Astrocyte of the cerebellum (primary cell): Measurements from ENCODE around the gene PPFIBP1.

Source experiments
- DNase-seq: peaks from one replicate; pipeline ENCODE4 v3.0.0-alpha.2; 2011; ENCODE audit warnings: low read depth
- H3K4me3 ChIP-seq: 2 replicates; pipeline ENCODE4 v1.5.1; 2011; ENCODE audit warnings: mild to moderate bottlenecking, low read depth, low read length, moderate library complexity
- CTCF ChIP-seq: IDR thresholded peaks from 2 replicates; pipeline ENCODE4 v1.5.1; 2012; ENCODE audit warnings: low read length, low read depth, moderate library complexity, mild to moderate bottlenecking; ENCODE audit errors: missing control alignments
- in situ Hi-C: cut with HindIII; loops from 2 replicates; pipeline ENCODE4 v1.10.0; 2017; ENCODE audit warnings: low sequenced_read_pairs

Gene PPFIBP1

DNA sequence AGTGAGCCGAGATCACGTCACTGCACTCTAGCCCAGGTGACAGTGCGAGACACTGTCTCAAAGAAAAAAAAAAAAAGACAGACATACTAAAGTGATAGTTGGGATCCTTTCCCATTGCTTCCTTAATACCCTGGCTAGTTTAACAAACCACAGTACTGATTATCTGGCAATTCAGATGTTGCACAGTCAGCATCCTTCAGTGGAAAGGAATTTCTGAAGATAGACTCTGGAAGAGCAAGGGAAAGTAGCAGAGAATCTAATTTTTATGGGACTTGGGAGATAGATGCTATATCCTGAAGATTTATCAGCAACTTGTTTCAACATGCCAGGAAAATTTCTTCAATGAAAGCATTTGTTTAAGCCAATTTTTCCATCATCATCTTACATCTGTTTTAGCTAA is 6.5 kb upstream of the PPFIBP1 start:
- no peak overlapping the region for H3K4me3 ChIP-seq
- no peak for DNase-seq
- no peak for TF ChIP-seq CTCF
- in situ Hi-C loops = no loop called here

DNA sequence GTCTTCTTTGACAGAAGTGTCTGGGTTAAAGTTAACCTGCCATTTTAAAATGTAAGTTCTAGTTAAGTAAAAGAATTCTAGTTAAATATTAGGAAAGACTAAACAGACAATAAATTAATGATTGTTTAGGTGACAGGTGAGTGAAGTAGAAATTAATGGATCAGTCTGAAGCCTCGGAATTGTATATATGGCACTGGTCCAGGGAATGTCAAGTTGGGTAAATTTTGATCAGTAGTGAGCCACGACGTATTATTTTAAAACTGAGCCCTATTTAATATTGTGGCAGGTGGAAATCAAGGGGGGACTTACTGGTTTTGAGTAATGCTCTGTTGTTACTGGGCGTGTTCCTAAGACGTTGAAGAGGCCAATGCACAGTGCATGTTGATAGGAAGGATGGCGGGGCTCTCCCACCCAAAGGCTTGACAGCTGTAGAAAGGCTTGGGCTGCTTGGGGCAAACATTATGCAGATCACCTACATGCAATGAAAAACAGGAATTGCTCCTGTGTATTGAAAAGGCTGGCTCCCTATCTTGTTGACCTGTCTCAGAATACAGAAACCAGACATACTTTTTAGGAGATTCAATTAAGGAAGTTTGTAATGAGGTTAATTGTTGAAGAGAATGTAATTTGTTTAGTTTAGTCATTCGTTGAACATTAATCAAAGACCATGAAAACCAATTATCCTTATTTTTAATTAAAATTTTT is 5.9 kb upstream of the PPFIBP1 start:
- in situ Hi-C loops = no loop called here
- no peak for TF ChIP-seq CTCF
- DNase-seq = no peak
- no peak overlapping the region for H3K4me3 ChIP-seq

- TF ChIP-seq CTCF = no peak
- no peak overlapping the region for H3K4me3 ChIP-seq
- no peak for DNase-seq
- in situ Hi-C loops = no loop called here
Measured at GRCh38 chr12:27521066-27521465, 2.9 kb upstream of the PPFIBP1 start.

DNA sequence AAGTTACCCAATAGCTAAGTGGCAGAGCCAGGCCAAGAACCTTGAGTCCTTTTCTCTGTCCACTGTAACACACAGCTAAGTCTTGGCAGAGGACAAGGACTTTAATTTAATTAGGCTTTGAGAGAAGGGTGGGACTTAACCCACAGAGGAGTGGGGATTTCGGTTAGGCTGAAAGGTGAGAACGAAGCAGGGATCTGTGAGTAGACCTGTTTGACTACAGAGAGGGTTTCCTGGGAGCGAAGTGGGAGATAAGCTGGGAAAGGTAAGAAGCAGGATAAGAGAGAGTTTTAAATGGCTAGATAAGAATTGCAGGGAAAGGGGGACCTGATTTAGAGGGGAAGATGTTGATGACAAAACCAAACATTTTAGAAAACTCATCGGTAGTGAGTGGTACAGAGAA is 2.0 kb upstream of the PPFIBP1 start:
- in situ Hi-C loops = no loop called here
- no peak overlapping the region for H3K4me3 ChIP-seq
- no peak for TF ChIP-seq CTCF
- DNase-seq = no peak

- DNase-seq = no peak
- peak overlapping the region; percentile 75 for H3K4me3 ChIP-seq
- in situ Hi-C loops = no loop called here
- TF ChIP-seq CTCF = no peak
Measured at GRCh38 chr12:27523305-27523641, 733 bp upstream of the PPFIBP1 start.

DNA sequence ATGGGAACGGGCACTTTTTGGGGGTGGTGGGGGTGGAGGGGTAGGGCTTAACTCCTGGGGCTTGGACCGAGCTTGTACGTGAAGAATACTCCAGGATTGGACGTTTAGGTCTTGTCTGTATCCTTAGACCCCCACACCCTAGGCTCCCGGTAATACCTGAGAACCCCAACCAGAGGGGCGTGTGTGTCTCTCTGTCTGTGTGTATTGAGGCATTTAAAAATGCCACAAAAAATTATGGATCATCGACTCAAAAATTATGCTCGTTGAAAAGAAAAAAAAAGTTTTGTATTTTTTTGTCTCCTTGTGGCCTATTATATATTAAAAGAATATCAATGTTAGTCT is 459 bp downstream of the PPFIBP1 start:
- no peak for TF ChIP-seq CTCF
- DNase-seq = no peak

More for the DNA sequence above, 459 bp downstream of the PPFIBP1 start:
- in situ Hi-C loops = no loop called here
- H3K4me3 ChIP-seq = peak overlapping the region; percentile 75
